K562 (cell line): ENCODE data around the gene FCHO1. TPM values are rescaled to one million over a fixed set of nuclear protein-coding genes. Genes with fewer than 3 reads are reported as not detected.
A peak's percentile ranks its signal among the peaks of the same experiment; 100 is the strongest.

Experiments
- ATAC-seq: fragments of 200-7000 bp; cut with Tn5 transposase; 3 replicates; pipeline ENCODE4 v1.9.1; 2020; ENCODE audit warnings: moderate library complexity
- BruUV-seq: library from RNA; stranded (reverse); fragments of 400-500 nt; replicated peaks from 2 replicates; lab custom pipeline; 2021; lab: Mats Ljungman, UMichigan
- CTCF ChIA-PET: fragments of 300-600 bp; formaldehyde crosslinking; extraction: SDS; loops from one replicate; lab custom pipeline; 2021; ENCODE audit warnings: low intra/inter-chr PET ratio; lab: Yijun Ruan, JAX
- POLR2A ChIA-PET: fragments of 300-600, 350-650 bp; sonication (Branson Sonifier 250); formaldehyde crosslinking; extraction: SDS; loops from one replicate; lab custom pipeline; 2021; ENCODE audit warnings: antibody characterized with exemption, inconsistent platforms; lab: Yijun Ruan, JAX
- DNase-seq, 4 experiments: peaks; one replicate each; pipeline versions ENCODE4 v3.0.0 to v3.0.0-alpha.2; 2011 to 2018; ENCODE audit warnings: low spot score in 3 of 4, mixed read lengths in 3 of 4; ENCODE audit errors: extremely low read depth in 1 of 4
- FAIRE-seq: peaks from 2 replicates; lab custom pipeline; 2011; peaks lifted over from hg19 to GRCh38; lab: Jason Lieb, UNC
- H2AFZ ChIP-seq: 2 replicates; pipeline ENCODE4 v1.6.0; 2011; ENCODE audit warnings: low read depth, low read length, control low read depth, inconsistent platforms
- H3K27ac ChIP-seq: fragments of 200-600 bp; 3 replicates; pipeline ENCODE4 v1.8.0; 2011; ENCODE audit warnings: low read depth, mild to moderate bottlenecking, control low read depth, inconsistent platforms, low read length, moderate library complexity, mixed read lengths; ENCODE audit errors: extremely low read depth
- H3K27me3 ChIP-seq, 2 experiments: fragments of 300-600 bp in 1 of 2; 2 replicates in 1 of 2; 3 replicates in 1 of 2; pipeline versions ENCODE4 v1.6.0 to v1.8.0; 2011; ENCODE audit warnings: inconsistent platforms in 2 of 2, low read length in 2 of 2, mild to moderate bottlenecking in 1 of 2, mixed read lengths in 1 of 2, moderate library complexity in 1 of 2; ENCODE audit not compliant: control insufficient read depth in 2 of 2, insufficient read depth in 2 of 2
- H3K36me3 ChIP-seq: fragments of 300-600 bp; 3 replicates; pipeline ENCODE4 v1.8.0; 2011; ENCODE audit warnings: mild to moderate bottlenecking, low read length, inconsistent platforms; ENCODE audit not compliant: control insufficient read depth, insufficient read depth
- H3K4me1 ChIP-seq, 2 experiments: fragments of 200-600 bp in 1 of 2; replicated peaks in 1 of 2; 2 replicates in 1 of 2; 3 replicates in 1 of 2; pipeline versions ENCODE4 v1.5.1 to v1.8.0; 2011; ENCODE audit warnings: inconsistent platforms in 2 of 2, low read length in 2 of 2, mild to moderate bottlenecking in 1 of 2, mixed read lengths in 1 of 2, moderate library complexity in 1 of 2; ENCODE audit not compliant: control insufficient read depth in 2 of 2, insufficient read depth in 2 of 2
- H3K4me2 ChIP-seq: 2 replicates; pipeline ENCODE4 v1.6.1; 2011; ENCODE audit warnings: low read length, control low read depth, inconsistent platforms, mixed read lengths; ENCODE audit not compliant: insufficient read depth
- H3K4me3 ChIP-seq: fragments of 200-600 bp; sonication (generic), shearing (Covaris generic); 2 replicates; pipeline ENCODE4 v1.5.1; 2016; ENCODE audit warnings: control low read depth, inconsistent platforms
- H3K79me2 ChIP-seq: fragments of 200-600 bp; 3 replicates; pipeline ENCODE4 v1.8.0; 2011; ENCODE audit warnings: low read length, inconsistent platforms; ENCODE audit not compliant: control insufficient read depth, insufficient read depth
- H3K9ac ChIP-seq, 2 experiments: 2 replicates each; pipeline versions ENCODE4 v1.6.0 to v1.6.1; 2011; ENCODE audit warnings: low read depth in 2 of 2, low read length in 2 of 2, control low read depth in 1 of 2, inconsistent platforms in 1 of 2, mild to moderate bottlenecking in 1 of 2, mixed read lengths in 1 of 2; ENCODE audit not compliant: insufficient read depth in 1 of 2
- H3K9me1 ChIP-seq: one replicate; pipeline ENCODE4 v1.6.0; 2011; ENCODE audit warnings: inconsistent platforms, mild to moderate bottlenecking, low read length, moderate library complexity; ENCODE audit not compliant: control insufficient read depth, insufficient read depth
- H3K9me3 ChIP-seq: replicated peaks from 2 replicates; pipeline ENCODE4 v1.5.1; 2011; ENCODE audit warnings: low read depth, low read length, inconsistent platforms; ENCODE audit not compliant: control insufficient read depth, insufficient read depth
- H4K20me1 ChIP-seq: replicated peaks from 2 replicates; pipeline ENCODE4 v1.6.1; 2011; ENCODE audit warnings: low read length, inconsistent platforms, mixed read lengths; ENCODE audit not compliant: control insufficient read depth, insufficient read depth
- CEBPG ChIP-seq, 3 experiments: fragments of 200-800 bp in 1 of 3; sonication (Bioruptor generic) in 1 of 3; sonication (generic) in 1 of 3; formaldehyde crosslinking in 1 of 3; IDR thresholded peaks in 2 of 3; conservative IDR thresholded peaks in 1 of 3; 2 replicates each; pipeline versions ENCODE4 v1.6.1 to v1.8.0; 2016 to 2022; ENCODE audit warnings: missing compliant biosample characterization in 2 of 3, missing genetic modification characterization in 2 of 3, mild to moderate bottlenecking in 1 of 3, missing genetic modification reagents in 1 of 3
- FUS ChIP-seq: fragments of 200-400 bp; formaldehyde crosslinking; optimal IDR thresholded peaks from 2 replicates; pipeline ENCODE3; 2017; ENCODE audit warnings: low read depth, low read length
- HNRNPLL ChIP-seq: fragments of 200-400 bp; formaldehyde crosslinking; IDR thresholded peaks from 2 replicates; pipeline ENCODE4 v1.6.1; 2017; ENCODE audit warnings: low read length, low read depth, mild to moderate bottlenecking; ENCODE audit not compliant: poor library complexity, severe bottlenecking
- KDM4B ChIP-seq, 2 experiments: fragments of 450-650 bp in 1 of 2; sonication (generic) in 1 of 2; IDR thresholded peaks; 2 replicates each; pipeline ENCODE4 v1.6.1; 2016 to 2017; ENCODE audit warnings: borderline replicate concordance in 2 of 2, antibody characterized with exemption in 1 of 2, low read depth in 1 of 2, mild to moderate bottlenecking in 1 of 2
- MXI1 ChIP-seq: IDR thresholded peaks from 2 replicates; pipeline ENCODE4 v1.6.1; 2011; ENCODE audit warnings: low read depth, mild to moderate bottlenecking, improper control_type of control experiment, low read length
- PHF8 ChIP-seq: fragments of 200-600 bp; sonication (generic); IDR thresholded peaks from 2 replicates; pipeline ENCODE4 v1.6.1; 2012; ENCODE audit warnings: mixed run types, mild to moderate bottlenecking, inconsistent platforms, low read length, moderate library complexity, borderline replicate concordance
- POLR2AphosphoS5 ChIP-seq: IDR thresholded peaks from 2 replicates; pipeline ENCODE4 v1.6.1; 2011; ENCODE audit warnings: mild to moderate bottlenecking, low read depth, low read length, moderate library complexity; ENCODE audit not compliant: control insufficient read depth, insufficient read depth
- SAFB ChIP-seq: fragments of 200-400 bp; formaldehyde crosslinking; IDR thresholded peaks from 2 replicates; pipeline ENCODE4 v1.6.1; 2017; ENCODE audit warnings: low read depth, low read length, borderline replicate concordance
- TBP ChIP-seq: optimal IDR thresholded peaks from 2 replicates; pipeline ENCODE3; 2011; ENCODE audit warnings: low read depth, low read length, improper control_type of control experiment
- ZNF12 ChIP-seq: sonication (generic); formaldehyde crosslinking; IDR thresholded peaks from 2 replicates; pipeline ENCODE4 v1.4.0; 2020; ENCODE audit warnings: mild to moderate bottlenecking, missing genetic modification reagents
- ZNF668 ChIP-seq: fragments of 250-450 bp; sonication (Bioruptor Pico); IDR thresholded peaks from 2 replicates; pipeline ENCODE4 v1.8.0; 2022; ENCODE audit warnings: mild to moderate bottlenecking, inconsistent platforms
- ZNF717 ChIP-seq: fragments of 250-450 bp; sonication (Bioruptor Pico); IDR thresholded peaks from 2 replicates; pipeline ENCODE4 v1.5.0; 2021
- WGBS: fragments of 100-300 bp; shearing (Covaris generic); methylation state at CpG from one replicate; pipeline ENCODE4 v1.1.6; 2016; ENCODE audit warnings: low coverage, mixed read lengths; ENCODE audit not compliant: insufficient coverage; ENCODE audit errors: missing lambda C conversion rate; 5-methylcytosine and 5-hydroxymethylcytosine counted together
- in situ Hi-C: fragments of 300-500 bp; cut with MboI; formaldehyde crosslinking; loops from 4 replicates; pipeline ENCODE4 v1.15.0; 2018; ENCODE audit warnings: inconsistent platforms, mixed read lengths
- intact Hi-C: fragments of 100-400 bp; cut with micrococcal nuclease; formaldehyde crosslinking; loops from 2 replicates; pipeline ENCODE4 v1.14.2; 2022
- polyA plus RNA-seq, 8 experiments: library from polyadenylated mRNA; depleted of rRNA in 4 of 8; stranded (reverse) in 5 of 8; unstranded in 3 of 8; fragments of >200 nt; fragmentation: Nextera tagmentation in 2 of 8; fragmentation: Illumina TruSeq in 1 of 8; extraction: Ambion mirVana in 2 of 8; extraction: Trizol in 1 of 8; gene quantifications; 2 replicates each; pipeline versions ENCODE4 v1.2.1 to v1.2.3, GENCODE V29; 2011 to 2014; ENCODE audit warnings: inconsistent platforms in 1 of 8, missing spikeins in 1 of 8
- total RNA-seq, 7 experiments: library from RNA; depleted of rRNA in 6 of 7; stranded (reverse); fragments of >200 nt in 6 of 7; fragmentation: Illumina TruSeq in 2 of 7; extraction: Trizol in 2 of 7; gene quantifications; 2 replicates each; pipeline versions ENCODE4 v1.2.1 to v1.2.3, GENCODE V29; 2011 to 2021; ENCODE audit warnings: low replicate concordance in 1 of 7

The FCHO1 gene
- total and polyA plus RNA-seq, 9 of the 15 experiments (the other 6 are each of a cell fraction or from before 2014, with no cell fraction given): 0.21 to 58.9 (median 18.3) TPM

DNA sequence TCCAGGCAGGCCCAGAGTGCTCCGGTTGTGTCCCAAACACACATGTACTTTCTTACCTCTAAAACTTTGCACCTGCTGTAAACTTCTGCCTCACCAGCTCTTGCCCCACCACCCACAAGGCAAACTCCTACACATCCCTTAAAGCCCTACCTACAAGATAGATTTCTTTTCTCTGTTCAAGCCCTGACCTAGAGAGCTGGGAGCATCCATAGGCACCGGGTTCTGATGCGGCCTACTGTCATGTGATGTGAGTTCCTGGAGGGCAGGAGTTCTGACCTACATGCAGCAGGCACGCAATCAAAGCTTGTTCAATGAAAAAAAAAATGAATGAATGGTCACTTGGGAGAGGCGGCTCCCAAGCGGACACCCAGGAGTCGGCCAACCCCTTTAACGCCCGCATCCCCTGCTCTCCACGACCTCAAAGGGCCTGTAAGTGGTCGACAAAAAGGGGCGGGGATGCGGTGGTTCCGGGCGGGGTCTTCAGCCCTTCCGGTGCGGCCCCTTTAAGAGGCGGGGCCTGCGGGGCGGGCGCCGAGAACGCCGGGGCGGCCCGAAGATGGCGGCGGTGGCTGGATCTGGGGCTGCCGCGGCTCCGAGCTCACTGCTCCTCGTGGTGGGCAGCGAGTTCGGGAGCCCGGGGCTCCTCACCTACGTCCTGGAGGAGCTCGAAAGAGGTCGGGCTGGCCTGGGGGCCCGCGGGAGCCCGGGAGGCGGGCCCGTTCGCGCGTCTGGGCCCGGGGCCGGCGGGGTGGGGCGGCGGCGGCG is 32.1 kb upstream of the FCHO1 start, which contains the start of gene MAP1S:
MAP1S (plus strand) TSS at position 534 of the 765 bp plus-strand sequence; CDS start at position 557, 23 bp downstream.
- no peaks in the 10 kb centered on the region for H3K27me3 ChIP-seq
- DNase-seq: peak; percentile 78 to 88 (median 86)
- BruUV-seq: no TSS peak
- H2AFZ ChIP-seq: peak within 1 kb of the TSS; percentile 84
- peaks cover 25% of the 10 kb centered on the region; the same call in 2 of the 3 replicates for H3K36me3 ChIP-seq
- H3K9me3 ChIP-seq: no peaks in the 10 kb centered on the region
- H3K4me2 ChIP-seq: peak within 1 kb of the TSS; percentile 90
- WGBS: 3% methylated on average over 35 of the region's 53 CpGs
- ChIA-PET POLR2A (interaction anchor here (0.6 to 1.5 kb wide), 8 partner anchors 11 to 249 kb away, joined by 3 to 6 read pairs (median 4); partner anchors contain the start of gene FCHO1), CTCF (interaction anchor here (0.5 kb wide), 1 partner anchor 58 kb away, joined by 3 read pairs; no protein-coding TSS in a partner anchor)
- peak within 1 kb of the TSS; percentile 62 to 97; a peak in 3 of 4 replicates for H3K9ac ChIP-seq
- intact Hi-C loops (no loop called here), in situ Hi-C loops (no loop called here)
- peak; percentile 83 for FAIRE-seq
- peak within 1 kb of the TSS; percentile 56 for H3K27ac ChIP-seq
- peaks cover 9% of the 10 kb centered on the region; the same call in 1 of the 2 replicates for H4K20me1 ChIP-seq
- peaks cover 27 to 43% of the 10 kb centered on the region in 2 experiments; a peak in 4 of 5 replicates for H3K4me1 ChIP-seq
- peaks cover 26% of the 10 kb centered on the region for H3K79me2 ChIP-seq
- no peaks in the 10 kb centered on the region for H3K9me1 ChIP-seq
- H3K4me3 ChIP-seq: peak within 1 kb of the TSS; percentile 87
- ATAC-seq: peak; percentile 91
- no peak for TF ChIP-seq CEBPG (CRISPR knock-in tag; IDR thresholded peaks at IDR 0.05)
- no peak for TF ChIP-seq CEBPG (tag; conservative IDR thresholded peaks at IDR 0.05 in 1 of 2, IDR thresholded peaks at IDR 0.05 in 1 of 2)
- TF ChIP-seq KDM4B (IDR thresholded peaks at IDR 0.05; ENCODE audit: borderline replicate concordance in 2 of 2, low read depth in 1 of 2): no peak
- TF ChIP-seq FUS: peak; percentile 21
- TF ChIP-seq ZNF12 (CRISPR knock-in tag): no peak
- no peak for TF ChIP-seq MXI1
- no peak for TF ChIP-seq SAFB
- TF ChIP-seq ZNF668 (CRISPR knock-in tag): no peak
- no peak for TF ChIP-seq ZNF717
- peak; percentile 76; the same call in 1 of the 2 replicates for TF ChIP-seq PHF8
- TF ChIP-seq HNRNPLL: peak; percentile 27
- TF ChIP-seq POLR2AphosphoS5: peak; percentile 76; the same call in 1 of the 2 replicates
- TF ChIP-seq TBP: peak; percentile 83
